K562 (cell line): Measurements from ENCODE around the gene S100P. TPM values are rescaled to one million over a fixed set of nuclear protein-coding genes. Genes with fewer than 3 reads are reported as not detected.

Source experiments
- ARHGAP35 ChIP-seq: fragments of 450-650 bp; IDR thresholded peaks from 2 replicates; pipeline ENCODE4 v1.6.1; 2018; ENCODE audit not compliant: partially characterized antibody
- ARID1B ChIP-seq: fragments of 450-650 bp; IDR thresholded peaks from 2 replicates; pipeline ENCODE4 v1.6.1; 2016; ENCODE audit warnings: antibody characterized with exemption, mild to moderate bottlenecking, inconsistent platforms
- FOXA3 ChIP-seq, 2 experiments: fragments of 450-650 bp in 1 of 2; sonication (generic) in 1 of 2; formaldehyde crosslinking; IDR thresholded peaks in 1 of 2; conservative IDR thresholded peaks in 1 of 2; 2 replicates each; pipeline versions ENCODE4 v1.4.0 to v1.8.0; 2020 to 2022; ENCODE audit warnings: mild to moderate bottlenecking in 2 of 2, missing genetic modification reagents in 1 of 2
- NCOA2 ChIP-seq, 2 experiments: fragments of 450-650 bp; IDR thresholded peaks; 2 replicates each; pipeline ENCODE4 v1.6.1; 2018; ENCODE audit warnings: mild to moderate bottlenecking in 2 of 2, moderate library complexity in 1 of 2; ENCODE audit not compliant: partially characterized antibody in 2 of 2
- SMAD2 ChIP-seq: fragments of 150-350 bp; IDR thresholded peaks from 2 replicates; pipeline ENCODE4 v1.6.1; 2014; ENCODE audit warnings: low read depth, mild to moderate bottlenecking, low read length
- ZNF133 ChIP-seq: fragments of 250-450 bp; sonication (Bioruptor Pico); IDR thresholded peaks from 2 replicates; pipeline ENCODE4 v1.4.0; 2020; ENCODE audit warnings: mild to moderate bottlenecking
- ZNF668 ChIP-seq: fragments of 250-450 bp; sonication (Bioruptor Pico); IDR thresholded peaks from 2 replicates; pipeline ENCODE4 v1.8.0; 2022; ENCODE audit warnings: mild to moderate bottlenecking, inconsistent platforms
- polyA plus RNA-seq, 8 experiments: library from polyadenylated mRNA; depleted of rRNA in 4 of 8; stranded (reverse) in 5 of 8; unstranded in 3 of 8; fragments of >200 nt; fragmentation: Nextera tagmentation in 2 of 8; fragmentation: Illumina TruSeq in 1 of 8; extraction: Ambion mirVana in 2 of 8; extraction: Trizol in 1 of 8; gene quantifications; 2 replicates each; pipeline versions ENCODE4 v1.2.1 to v1.2.3, GENCODE V29; 2011 to 2014; ENCODE audit warnings: inconsistent platforms in 1 of 8, missing spikeins in 1 of 8
- total RNA-seq, 7 experiments: library from RNA; depleted of rRNA in 6 of 7; stranded (reverse); fragments of >200 nt in 6 of 7; fragmentation: Illumina TruSeq in 2 of 7; extraction: Trizol in 2 of 7; gene quantifications; 2 replicates each; pipeline versions ENCODE4 v1.2.1 to v1.2.3, GENCODE V29; 2011 to 2021; ENCODE audit warnings: low replicate concordance in 1 of 7
- TF ChIP-seq, protein P1 (sequence below): sonication (generic); formaldehyde crosslinking; IDR thresholded peaks from 2 replicates; pipeline ENCODE4 v1.8.0; 2023; ENCODE audit warnings: mild to moderate bottlenecking, missing genetic modification reagents
- TF ChIP-seq, protein P2 (sequence below), 2 experiments: fragments of 250-450 bp in 1 of 2; fragments of 450-650 bp in 1 of 2; sonication (Bioruptor Pico) in 1 of 2; IDR thresholded peaks; 2 replicates each; pipeline versions ENCODE4 v1.6.1 to v1.8.0; 2016 to 2021; ENCODE audit warnings: mild to moderate bottlenecking in 2 of 2, moderate library complexity in 2 of 2, missing compliant biosample characterization in 1 of 2, missing genetic modification characterization in 1 of 2
- TF ChIP-seq, protein P3 (sequence below): fragments of 250-450 bp; sonication (Bioruptor Pico); IDR thresholded peaks from 2 replicates; pipeline ENCODE4 v1.5.0; 2022; ENCODE audit warnings: mild to moderate bottlenecking

The S100P gene
- total and polyA plus RNA-seq, 9 of the 15 experiments (the other 6 are each of a cell fraction or from before 2014, with no cell fraction given) = 4.1 to 23.8 (median 7.5) TPM

DNA sequence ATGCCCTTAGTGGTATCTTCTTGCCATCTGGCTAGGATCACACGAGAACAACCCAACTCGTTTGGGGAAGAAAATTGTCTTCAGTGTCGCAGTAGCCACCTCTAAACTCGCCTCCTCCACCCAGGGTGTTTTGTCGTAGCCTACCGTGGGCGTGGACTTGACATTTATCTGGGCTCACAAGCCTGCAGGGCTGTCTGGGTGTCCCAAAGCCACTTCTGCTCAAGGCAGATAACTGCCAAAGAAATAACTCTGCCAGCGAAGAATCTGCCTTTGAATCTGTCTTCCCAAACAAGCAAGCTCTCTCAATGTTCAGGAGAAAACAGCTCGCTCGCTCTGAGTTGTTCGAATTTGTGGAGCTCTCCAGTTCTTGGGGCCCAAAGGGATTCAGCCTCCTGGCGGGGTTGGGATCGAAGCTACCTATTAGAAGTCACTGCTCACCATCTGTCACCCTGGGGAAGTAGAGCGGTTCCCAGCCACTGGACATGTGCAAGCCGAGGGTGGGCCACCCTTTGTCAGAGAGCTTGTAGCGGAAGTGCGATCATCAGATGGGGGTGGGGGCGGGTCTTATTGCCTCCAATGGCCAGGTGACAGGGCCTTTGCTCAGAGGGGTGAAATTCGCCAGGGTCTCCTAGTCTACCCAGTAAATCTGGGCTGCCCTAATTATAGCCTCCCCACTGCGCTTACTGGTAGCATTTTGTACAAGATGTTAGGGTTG is 37.1 kb downstream of the S100P start (continued):
- TF ChIP-seq NCOA2 (IDR thresholded peaks at IDR 0.05; ENCODE audit: partially characterized antibody in 2 of 2) (no peak), FOXA3 (CRISPR knock-in tag; conservative IDR thresholded peaks at IDR 0.05 in 1 of 2, IDR thresholded peaks at IDR 0.05 in 1 of 2) (0 out of 4 replicates have a peak, but pooled peaks of 1 of the 2 experiments have one; percentile 6), SMAD2 (no peak), ARHGAP35 (no peak), ZNF668 (CRISPR knock-in tag) (no peak), ARID1B (peak; percentile 99), ZNF133 (CRISPR knock-in tag) (no peak)
- TF ChIP-seq, protein P1, sequence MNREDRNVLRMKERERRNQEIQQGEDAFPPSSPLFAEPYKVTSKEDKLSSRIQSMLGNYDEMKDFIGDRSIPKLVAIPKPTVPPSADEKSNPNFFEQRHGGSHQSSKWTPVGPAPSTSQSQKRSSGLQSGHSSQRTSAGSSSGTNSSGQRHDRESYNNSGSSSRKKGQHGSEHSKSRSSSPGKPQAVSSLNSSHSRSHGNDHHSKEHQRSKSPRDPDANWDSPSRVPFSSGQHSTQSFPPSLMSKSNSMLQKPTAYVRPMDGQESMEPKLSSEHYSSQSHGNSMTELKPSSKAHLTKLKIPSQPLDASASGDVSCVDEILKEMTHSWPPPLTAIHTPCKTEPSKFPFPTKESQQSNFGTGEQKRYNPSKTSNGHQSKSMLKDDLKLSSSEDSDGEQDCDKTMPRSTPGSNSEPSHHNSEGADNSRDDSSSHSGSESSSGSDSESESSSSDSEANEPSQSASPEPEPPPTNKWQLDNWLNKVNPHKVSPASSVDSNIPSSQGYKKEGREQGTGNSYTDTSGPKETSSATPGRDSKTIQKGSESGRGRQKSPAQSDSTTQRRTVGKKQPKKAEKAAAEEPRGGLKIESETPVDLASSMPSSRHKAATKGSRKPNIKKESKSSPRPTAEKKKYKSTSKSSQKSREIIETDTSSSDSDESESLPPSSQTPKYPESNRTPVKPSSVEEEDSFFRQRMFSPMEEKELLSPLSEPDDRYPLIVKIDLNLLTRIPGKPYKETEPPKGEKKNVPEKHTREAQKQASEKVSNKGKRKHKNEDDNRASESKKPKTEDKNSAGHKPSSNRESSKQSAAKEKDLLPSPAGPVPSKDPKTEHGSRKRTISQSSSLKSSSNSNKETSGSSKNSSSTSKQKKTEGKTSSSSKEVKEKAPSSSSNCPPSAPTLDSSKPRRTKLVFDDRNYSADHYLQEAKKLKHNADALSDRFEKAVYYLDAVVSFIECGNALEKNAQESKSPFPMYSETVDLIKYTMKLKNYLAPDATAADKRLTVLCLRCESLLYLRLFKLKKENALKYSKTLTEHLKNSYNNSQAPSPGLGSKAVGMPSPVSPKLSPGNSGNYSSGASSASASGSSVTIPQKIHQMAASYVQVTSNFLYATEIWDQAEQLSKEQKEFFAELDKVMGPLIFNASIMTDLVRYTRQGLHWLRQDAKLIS = peak; percentile 83; the same call in 1 of the 2 replicates
- TF ChIP-seq, protein P2, sequence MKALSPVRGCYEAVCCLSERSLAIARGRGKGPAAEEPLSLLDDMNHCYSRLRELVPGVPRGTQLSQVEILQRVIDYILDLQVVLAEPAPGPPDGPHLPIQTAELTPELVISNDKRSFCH (CRISPR knock-in tag; IDR thresholded peaks at IDR 0.05) = no peak
- TF ChIP-seq, protein P2 (tag; IDR thresholded peaks at IDR 0.05) = peak; percentile 27; the same call in 1 of the 2 replicates
- TF ChIP-seq, protein P3, sequence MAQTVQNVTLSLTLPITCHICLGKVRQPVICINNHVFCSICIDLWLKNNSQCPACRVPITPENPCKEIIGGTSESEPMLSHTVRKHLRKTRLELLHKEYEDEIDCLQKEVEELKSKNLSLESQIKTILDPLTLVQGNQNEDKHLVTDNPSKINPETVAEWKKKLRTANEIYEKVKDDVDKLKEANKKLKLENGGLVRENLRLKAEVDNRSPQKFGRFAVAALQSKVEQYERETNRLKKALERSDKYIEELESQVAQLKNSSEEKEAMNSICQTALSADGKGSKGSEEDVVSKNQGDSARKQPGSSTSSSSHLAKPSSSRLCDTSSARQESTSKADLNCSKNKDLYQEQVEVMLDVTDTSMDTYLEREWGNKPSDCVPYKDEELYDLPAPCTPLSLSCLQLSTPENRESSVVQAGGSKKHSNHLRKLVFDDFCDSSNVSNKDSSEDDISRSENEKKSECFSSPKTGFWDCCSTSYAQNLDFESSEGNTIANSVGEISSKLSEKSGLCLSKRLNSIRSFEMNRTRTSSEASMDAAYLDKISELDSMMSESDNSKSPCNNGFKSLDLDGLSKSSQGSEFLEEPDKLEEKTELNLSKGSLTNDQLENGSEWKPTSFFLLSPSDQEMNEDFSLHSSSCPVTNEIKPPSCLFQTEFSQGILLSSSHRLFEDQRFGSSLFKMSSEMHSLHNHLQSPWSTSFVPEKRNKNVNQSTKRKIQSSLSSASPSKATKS = no peak
